Neutrophil (primary cell): ENCODE data around the gene PLPPR3.

Source experiments
- H3K27ac ChIP-seq: fragments of 200-600 bp; sonication (generic); 2 replicates; pipeline ENCODE4 v1.5.1; 2016; ENCODE audit warnings: mild to moderate bottlenecking, moderate library complexity
- H3K27me3 ChIP-seq: fragments of 200-600 bp; sonication (generic); 2 replicates; pipeline ENCODE4 v1.6.0; 2016; ENCODE audit warnings: mild to moderate bottlenecking
- H3K36me3 ChIP-seq: fragments of 200-600 bp; sonication (generic); 2 replicates; pipeline ENCODE4 v1.5.1; 2017
- H3K4me1 ChIP-seq, 2 experiments: fragments of 200-600 bp in 1 of 2; sonication (generic) in 1 of 2; 1 replicate in 1 of 2; 2 replicates in 1 of 2; pipeline versions ENCODE4 v1.5.1 to v1.6.1; 2013 to 2016; ENCODE audit warnings: low read depth in 1 of 2, low read length in 1 of 2, mild to moderate bottlenecking in 1 of 2, moderate library complexity in 1 of 2; ENCODE audit not compliant: control insufficient read depth in 1 of 2, insufficient read depth in 1 of 2
- H3K4me3 ChIP-seq, 2 experiments: fragments of 200-600 bp in 1 of 2; sonication (generic) in 1 of 2; 1 replicate in 1 of 2; 2 replicates in 1 of 2; pipeline ENCODE4 v1.5.1; 2013 to 2016; ENCODE audit warnings: low read depth in 1 of 2, low read length in 1 of 2, mild to moderate bottlenecking in 1 of 2, moderate library complexity in 1 of 2
- H3K9me3 ChIP-seq: fragments of 200-600 bp; sonication (generic); 2 replicates; pipeline ENCODE4 v1.5.1; 2016
- CTCF ChIP-seq: fragments of 200-600 bp; sonication (generic); IDR thresholded peaks from 2 replicates; pipeline ENCODE4 v1.5.1; 2016; ENCODE audit warnings: antibody characterized with exemption

PLPPR3 gene

GRCh38 chr19:868458-869244, 46.9 kb upstream of the PLPPR3 start:
- H3K4me3 ChIP-seq, result no peak overlapping the region
- peaks cover 14 to 17% of the 10 kb centered on the region in 2 experiments for H3K4me1 ChIP-seq
- H3K27ac ChIP-seq, result no peak overlapping the region
- no peak for TF ChIP-seq CTCF
- H3K27me3 ChIP-seq, result no peaks in the 10 kb centered on the region
- H3K9me3 ChIP-seq, result no peaks in the 10 kb centered on the region
- H3K36me3 ChIP-seq, result peaks cover 51% of the 10 kb centered on the region

GRCh38 chr19:867855-868457, 46.2 kb upstream of the PLPPR3 start:
- no peak overlapping the region for H3K27ac ChIP-seq
- no peak for TF ChIP-seq CTCF
- no peaks in the 10 kb centered on the region for H3K27me3 ChIP-seq

GRCh38 chr19:867301-867793, 45.6 kb upstream of the PLPPR3 start:
- no peak overlapping the region for H3K27ac ChIP-seq
- peaks cover 48% of the 10 kb centered on the region for H3K36me3 ChIP-seq
- no peak overlapping the region for H3K4me3 ChIP-seq
- peaks cover 5% of the 10 kb centered on the region for H3K27me3 ChIP-seq
- H3K4me1 ChIP-seq, result peaks cover 25 to 26% of the 10 kb centered on the region in 2 experiments
- no peaks in the 10 kb centered on the region for H3K9me3 ChIP-seq
- TF ChIP-seq CTCF, result no peak

More at GRCh38 chr19:867855-868457, 46.2 kb upstream of the PLPPR3 start:
- H3K36me3 ChIP-seq, result peaks cover 48% of the 10 kb centered on the region
- H3K9me3 ChIP-seq, result no peaks in the 10 kb centered on the region
- H3K4me3 ChIP-seq, result no peak overlapping the region
- peaks cover 21 to 24% of the 10 kb centered on the region in 2 experiments for H3K4me1 ChIP-seq

- Histone ChIP-seq H3K4me3 (no peak overlapping the region), H3K36me3 (peaks cover 48% of the 10 kb centered on the region), H3K9me3 (no peaks in the 10 kb centered on the region), H3K4me1 (peaks cover 21 to 25% of the 10 kb centered on the region in 2 experiments), H3K27me3 (peaks cover 10% of the 10 kb centered on the region), H3K27ac (no peak overlapping the region)
- no peak for TF ChIP-seq CTCF
Measured at GRCh38 chr19:866769-867300, 45.1 kb upstream of the PLPPR3 start.

GRCh38 chr19:863315-863620, 41.5 kb upstream of the PLPPR3 start:
- Histone ChIP-seq H3K4me1 (peaks cover 48 to 57% of the 10 kb centered on the region in 2 experiments), H3K27ac (peak overlapping the region; percentile 88), H3K36me3 (peaks cover 15% of the 10 kb centered on the region), H3K4me3 (peak overlapping the region; percentile 45 to 56), H3K27me3 (peaks cover 38% of the 10 kb centered on the region), H3K9me3 (no peaks in the 10 kb centered on the region)
- no peak for TF ChIP-seq CTCF
